HG03575 (cell line): ENCODE measurements around the gene LCA5L.

ENCODE experiments used
- ATAC-seq: cut with Tn5 transposase; IDR thresholded peaks from one replicate; pipeline ENCODE4 v1.9.1; 2021; ENCODE audit not compliant: unreplicated experiment, insufficient number of reproducible peaks, low FRiP score; ENCODE audit errors: extremely low read depth

Gene LCA5L

GRCh38 chr21:39366563-39366962 lies 79.0 kb downstream of the LCA5L start:
- ATAC-seq, result no peak

GRCh38 chr21:39364949-39365348 lies 80.6 kb downstream of the LCA5L start:
- ATAC-seq, result no peak

GRCh38 chr21:39363607-39364555 lies 81.7 kb downstream of the LCA5L start:
- ATAC-seq, result no peak

GRCh38 chr21:39362733-39363132 lies 82.8 kb downstream of the LCA5L start:
- no peak for ATAC-seq

- ATAC-seq, result no peak
Observed at GRCh38 chr21:39359382-39359781, 86.2 kb downstream of the LCA5L start.
